GM21717 (cell line): ENCODE results near the gene DCC.

ENCODE experiments used
- ATAC-seq: cut with Tn5 transposase; IDR thresholded peaks from one replicate; pipeline ENCODE4 v1.9.1; 2021; ENCODE audit warnings: mild to moderate bottlenecking, moderate library complexity; ENCODE audit not compliant: unreplicated experiment

Gene DCC

GRCh38 chr18:52992041-52992440 is 652.0 kb downstream of the DCC start:
- ATAC-seq, result no peak

- ATAC-seq, result no peak
Observed at GRCh38 chr18:52995875-52996274, 655.9 kb downstream of the DCC start.

GRCh38 chr18:52999633-53000032 is 659.6 kb downstream of the DCC start:
- ATAC-seq, result no peak

GRCh38 chr18:53004798-53005197 is 664.8 kb downstream of the DCC start:
- ATAC-seq, result no peak

GRCh38 chr18:53018791-53019190 is 678.8 kb downstream of the DCC start:
- ATAC-seq, result no peak

GRCh38 chr18:53025247-53025646 is 685.2 kb downstream of the DCC start:
- no peak for ATAC-seq

- no peak for ATAC-seq
Observed at GRCh38 chr18:53028565-53028964, 688.6 kb downstream of the DCC start.

- ATAC-seq, result no peak
Observed at GRCh38 chr18:53033128-53033527, 693.1 kb downstream of the DCC start.

GRCh38 chr18:53038608-53039007 is 698.6 kb downstream of the DCC start:
- ATAC-seq, result no peak

- ATAC-seq, result no peak
Observed at GRCh38 chr18:53040286-53040685, 700.3 kb downstream of the DCC start.

- ATAC-seq, result no peak
Observed at GRCh38 chr18:53056064-53056463, 716.1 kb downstream of the DCC start.

- ATAC-seq, result no peak
Observed at GRCh38 chr18:53070788-53071187, 730.8 kb downstream of the DCC start.

- no peak for ATAC-seq
Observed at GRCh38 chr18:53080687-53081086, 740.7 kb downstream of the DCC start.

- ATAC-seq, result no peak
Observed at GRCh38 chr18:53093636-53094035, 753.6 kb downstream of the DCC start.

GRCh38 chr18:53101536-53102105 is 761.6 kb downstream of the DCC start:
- ATAC-seq, result no peak

- no peak for ATAC-seq
Observed at GRCh38 chr18:53114441-53114840, 774.4 kb downstream of the DCC start.

GRCh38 chr18:53115876-53116585 is 776.0 kb downstream of the DCC start:
- no peak for ATAC-seq

GRCh38 chr18:53117851-53118250 is 777.9 kb downstream of the DCC start:
- no peak for ATAC-seq

GRCh38 chr18:53126210-53126609 is 786.2 kb downstream of the DCC start:
- no peak for ATAC-seq

GRCh38 chr18:53131001-53131400 is 791.0 kb downstream of the DCC start:
- ATAC-seq, result no peak

GRCh38 chr18:53134711-53135110 is 794.7 kb downstream of the DCC start:
- ATAC-seq, result no peak

GRCh38 chr18:53135654-53136053 is 795.7 kb downstream of the DCC start:
- ATAC-seq, result no peak
